Eye (tissue), 1 donor: Measurements from ENCODE around the gene ZNF512.
"Not testable (repeated sequence)": the region's sequence is repeated elsewhere in the genome, so short reads cannot be mapped to it uniquely, and the experiment has no call there.

ENCODE experiments used
- DNase-seq: peaks from one replicate; pipeline ENCODE4 v3.0.0-alpha.2; 2015

ZNF512 gene

GRCh38 chr2:27582695-27583389 is at the start of gene ZNF512:
TSS of gene ZNF512 (plus strand) at chr2:27583042. CDS start at chr2:27583113, 71 bp downstream.
- peak; percentile 96 for DNase-seq

GRCh38 chr2:27537287-27537686 is 45.6 kb upstream of the ZNF512 start:
- DNase-seq = no peak

GRCh38 chr2:27538839-27539450 is 43.9 kb upstream of the ZNF512 start:
- not testable (repeated sequence) for DNase-seq

- DNase-seq = not testable (repeated sequence)
These were observed 43.2 kb upstream of the ZNF512 start for GRCh38 chr2:27539649-27540048.

- DNase-seq = no peak
These were observed 38.6 kb upstream of the ZNF512 start for GRCh38 chr2:27544143-27544821.

GRCh38 chr2:27545348-27546141 is 37.3 kb upstream of the ZNF512 start:
- no peak for DNase-seq

- no peak for DNase-seq
These were observed 33.5 kb upstream of the ZNF512 start for GRCh38 chr2:27549303-27549702.

GRCh38 chr2:27551514-27551913 is 31.3 kb upstream of the ZNF512 start:
- no peak for DNase-seq

- no peak for DNase-seq
These were observed 29.9 kb upstream of the ZNF512 start for GRCh38 chr2:27552941-27553340.

GRCh38 chr2:27554451-27554850 is 28.4 kb upstream of the ZNF512 start:
- DNase-seq = not testable (repeated sequence)

GRCh38 chr2:27559228-27559627 is 23.6 kb upstream of the ZNF512 start:
- no peak for DNase-seq

- no peak for DNase-seq
These were observed 21.8 kb upstream of the ZNF512 start for GRCh38 chr2:27561060-27561459.

GRCh38 chr2:27566628-27567027 is 16.2 kb upstream of the ZNF512 start:
- no peak for DNase-seq

GRCh38 chr2:27569398-27569797 is 13.4 kb upstream of the ZNF512 start:
- DNase-seq = no peak

- no peak for DNase-seq
These were observed 11.6 kb upstream of the ZNF512 start for GRCh38 chr2:27571197-27571596.

- DNase-seq = no peak
These were observed 11.2 kb upstream of the ZNF512 start for GRCh38 chr2:27571681-27572080.

GRCh38 chr2:27572439-27572838 is 10.4 kb upstream of the ZNF512 start:
- no peak for DNase-seq

- no peak for DNase-seq
These were observed 9.8 kb upstream of the ZNF512 start for GRCh38 chr2:27572998-27573429.

GRCh38 chr2:27573452-27573851 is 9.4 kb upstream of the ZNF512 start:
- DNase-seq = no peak

- DNase-seq = no peak
These were observed 1.3 kb upstream of the ZNF512 start for GRCh38 chr2:27581417-27582128.

GRCh38 chr2:27582129-27582694 is 630 bp upstream of the ZNF512 start:
- no peak for DNase-seq

GRCh38 chr2:27583390-27583915 is 611 bp downstream of the ZNF512 start:
- no peak for DNase-seq
